HTERT RPE-1 (cell line): ENCODE measurements around the gene GGT7.

ENCODE experiments used
- in situ Hi-C: fragments of 300-500 bp; cut with MboI; formaldehyde crosslinking; loops from 4 replicates; pipeline ENCODE4 v1.14.3; 2020; ENCODE audit warnings: low sequenced_read_pairs

The GGT7 gene

GRCh38 chr20:34797012-34797995 is 75.4 kb downstream of the GGT7 start:
- in situ Hi-C loops: no loop called here
